NT2/D1 (cell line): ENCODE measurements around the gene IL2RA.

Experiments used
- SUZ12 ChIP-seq: IDR thresholded peaks from 2 replicates; pipeline ENCODE4 v1.6.1; 2011; ENCODE audit not compliant: insufficient read length, insufficient read depth; ENCODE audit errors: extremely low read depth
- YY1 ChIP-seq: IDR thresholded peaks from 2 replicates; pipeline ENCODE4 v1.6.1; 2011; ENCODE audit not compliant: insufficient read length, insufficient read depth
- ZNF274 ChIP-seq: IDR thresholded peaks from 2 replicates; pipeline ENCODE4 v1.6.1; 2011; ENCODE audit warnings: mild to moderate bottlenecking, low read depth, low read length

- TF ChIP-seq YY1 (no peak), SUZ12 (no peak), ZNF274 (no peak)
These were observed 30.6 kb upstream of the IL2RA start for GRCh38 chr10:6092731-6093130.
